ENCODE results near the gene TMEM116.

DNA sequence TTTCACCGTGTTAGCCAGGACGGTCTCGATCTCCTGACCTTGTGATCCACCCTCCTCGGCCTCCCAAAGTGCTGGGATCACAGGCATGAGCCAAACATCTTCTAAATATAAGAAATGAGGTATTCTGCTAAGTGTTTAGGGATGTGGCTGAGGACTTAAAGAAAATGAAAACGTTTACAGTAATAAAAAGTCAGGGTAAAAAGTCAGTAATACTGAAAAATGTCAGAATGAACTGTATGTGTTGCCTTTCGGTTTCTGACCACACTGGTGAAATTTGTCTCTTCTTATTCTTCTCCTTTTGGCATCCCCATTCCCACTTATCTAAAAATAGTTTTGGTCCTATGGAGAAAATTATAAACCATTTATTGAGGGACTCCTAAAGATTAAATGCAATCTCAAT is 20.5 kb downstream of the TMEM116 start:
- TF ChIP-seq, protein P1, sequence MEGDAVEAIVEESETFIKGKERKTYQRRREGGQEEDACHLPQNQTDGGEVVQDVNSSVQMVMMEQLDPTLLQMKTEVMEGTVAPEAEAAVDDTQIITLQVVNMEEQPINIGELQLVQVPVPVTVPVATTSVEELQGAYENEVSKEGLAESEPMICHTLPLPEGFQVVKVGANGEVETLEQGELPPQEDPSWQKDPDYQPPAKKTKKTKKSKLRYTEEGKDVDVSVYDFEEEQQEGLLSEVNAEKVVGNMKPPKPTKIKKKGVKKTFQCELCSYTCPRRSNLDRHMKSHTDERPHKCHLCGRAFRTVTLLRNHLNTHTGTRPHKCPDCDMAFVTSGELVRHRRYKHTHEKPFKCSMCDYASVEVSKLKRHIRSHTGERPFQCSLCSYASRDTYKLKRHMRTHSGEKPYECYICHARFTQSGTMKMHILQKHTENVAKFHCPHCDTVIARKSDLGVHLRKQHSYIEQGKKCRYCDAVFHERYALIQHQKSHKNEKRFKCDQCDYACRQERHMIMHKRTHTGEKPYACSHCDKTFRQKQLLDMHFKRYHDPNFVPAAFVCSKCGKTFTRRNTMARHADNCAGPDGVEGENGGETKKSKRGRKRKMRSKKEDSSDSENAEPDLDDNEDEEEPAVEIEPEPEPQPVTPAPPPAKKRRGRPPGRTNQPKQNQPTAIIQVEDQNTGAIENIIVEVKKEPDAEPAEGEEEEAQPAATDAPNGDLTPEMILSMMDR (IDR thresholded peaks at IDR 0.05), result no peak
- no peak for TF ChIP-seq POLR2A (IDR thresholded peaks at IDR 0.05)

Measured in lower leg skin (tissue), 3 donors.